IMR-90 (cell line): ENCODE data around the gene CCL13. TPM values are rescaled to one million over a fixed set of nuclear protein-coding genes. Genes with fewer than 3 reads are reported as not detected.

Source experiments
- ATAC-seq: fragments of 200-7000 bp; cut with Tn5 transposase; 2 replicates; pipeline ENCODE4 v1.9.1; 2020; ENCODE audit warnings: low read depth, mild to moderate bottlenecking, moderate library complexity
- BruUV-seq: library from RNA; stranded (reverse); fragments of 400-500 nt; replicated peaks from 2 replicates; lab custom pipeline; 2021; lab: Mats Ljungman, UMichigan
- CTCF ChIA-PET: fragments of 300-600 bp; formaldehyde crosslinking; extraction: SDS; loops from one replicate; lab custom pipeline; 2021; ENCODE audit warnings: antibody characterized with exemption; lab: Yijun Ruan, JAX
- POLR2A ChIA-PET: fragments of 300-600 bp; sonication (Branson Sonifier 250); formaldehyde crosslinking; loops from one replicate; lab custom pipeline; 2022; ENCODE audit warnings: antibody characterized with exemption; ENCODE audit not compliant: unreplicated experiment; lab: Charles Lee
- DNase-seq: peaks from one replicate; pipeline ENCODE4 v3.0.0; 2013
- H2AFZ ChIP-seq: replicated peaks from 2 replicates; pipeline ENCODE3; 2013; ENCODE audit warnings: low read length, mild to moderate bottlenecking; ENCODE audit not compliant: poor library complexity
- H2AK5ac ChIP-seq: 2 replicates; pipeline ENCODE4 v1.6.1; 2013; ENCODE audit warnings: low read depth, low read length, inconsistent platforms
- H2AK9ac ChIP-seq: replicated peaks from 2 replicates; pipeline ENCODE3; 2013; ENCODE audit warnings: mild to moderate bottlenecking, low read depth, low read length, moderate library complexity; ENCODE audit not compliant: poor library complexity
- H2BK120ac ChIP-seq: 2 replicates; pipeline ENCODE4 v1.6.1; 2013; ENCODE audit warnings: low read depth, low read length, inconsistent platforms
- H2BK15ac ChIP-seq: 3 replicates; pipeline ENCODE4 v1.6.1; 2013; ENCODE audit warnings: low read depth, low read length, inconsistent platforms
- H2BK20ac ChIP-seq: 2 replicates; pipeline ENCODE4 v1.6.1; 2013; ENCODE audit warnings: low read depth, mild to moderate bottlenecking, inconsistent platforms, low read length, moderate library complexity
- H2BK5ac ChIP-seq: 2 replicates; pipeline ENCODE4 v1.6.1; 2013; ENCODE audit warnings: mild to moderate bottlenecking, low read depth, low read length, inconsistent platforms; ENCODE audit not compliant: poor library complexity, severe bottlenecking
- H3K14ac ChIP-seq: replicated peaks from 2 replicates; pipeline ENCODE4 v1.6.1; 2013; ENCODE audit warnings: low read depth, low read length, inconsistent platforms
- H3K18ac ChIP-seq: 2 replicates; pipeline ENCODE4 v1.6.1; 2013; ENCODE audit warnings: low read depth, low read length, control low read depth
- H3K23ac ChIP-seq: 2 replicates; pipeline ENCODE4 v1.6.1; 2013; ENCODE audit warnings: low read depth, low read length, inconsistent platforms
- H3K27ac ChIP-seq: 2 replicates; pipeline ENCODE4 v1.5.1; 2013; ENCODE audit warnings: mild to moderate bottlenecking, control low read depth, low read length; ENCODE audit not compliant: insufficient read depth
- H3K27me3 ChIP-seq: 2 replicates; pipeline ENCODE4 v1.6.1; 2013; ENCODE audit warnings: low read length; ENCODE audit not compliant: control insufficient read depth, insufficient read depth
- H3K36me3 ChIP-seq: 2 replicates; pipeline ENCODE4 v1.6.1; 2013; ENCODE audit warnings: low read length, mixed read lengths; ENCODE audit not compliant: control insufficient read depth, insufficient read depth
- H3K4ac ChIP-seq: 2 replicates; pipeline ENCODE4 v1.6.1; 2013; ENCODE audit warnings: low read depth, low read length, inconsistent platforms
- H3K4me1 ChIP-seq: 2 replicates; pipeline ENCODE4 v1.6.1; 2013; ENCODE audit warnings: low read length, mixed read lengths; ENCODE audit not compliant: control insufficient read depth, insufficient read depth
- H3K4me2 ChIP-seq: 2 replicates; pipeline ENCODE4 v1.6.1; 2013; ENCODE audit warnings: low read depth, mild to moderate bottlenecking, control low read depth, low read length, moderate library complexity
- H3K4me3 ChIP-seq: 2 replicates; pipeline ENCODE4 v1.5.1; 2013; ENCODE audit warnings: low read depth, mild to moderate bottlenecking, control low read depth, low read length, moderate library complexity; ENCODE audit not compliant: insufficient read depth
- H3K56ac ChIP-seq: 2 replicates; pipeline ENCODE4 v1.6.1; 2013; ENCODE audit warnings: low read length, inconsistent platforms; ENCODE audit not compliant: insufficient read depth; ENCODE audit errors: extremely low read depth
- H3K79me1 ChIP-seq, 2 experiments: 2 replicates each; pipeline ENCODE4 v1.6.1; 2013; ENCODE audit warnings: low read length in 2 of 2, inconsistent platforms in 1 of 2, low read depth in 1 of 2
- H3K9ac ChIP-seq: 2 replicates; pipeline ENCODE4 v1.6.1; 2013; ENCODE audit warnings: low read depth, low read length, control low read depth
- H3K9me1 ChIP-seq: 2 replicates; pipeline ENCODE4 v1.6.1; 2013; ENCODE audit warnings: low read length, inconsistent platforms; ENCODE audit not compliant: insufficient read depth
- H3K9me3 ChIP-seq: 2 replicates; pipeline ENCODE4 v1.6.1; 2013; ENCODE audit warnings: low read length; ENCODE audit not compliant: control insufficient read depth, insufficient read depth
- H4K20me1 ChIP-seq: 2 replicates; pipeline ENCODE4 v1.6.1; 2013; ENCODE audit warnings: low read length, inconsistent platforms; ENCODE audit not compliant: insufficient read depth
- H4K5ac ChIP-seq: 2 replicates; pipeline ENCODE4 v1.6.1; 2013; ENCODE audit warnings: mild to moderate bottlenecking, low read depth, low read length, control low read depth
- H4K8ac ChIP-seq, 2 experiments: 2 replicates each; pipeline ENCODE4 v1.6.1; 2013; ENCODE audit warnings: low read depth in 2 of 2, low read length in 2 of 2, control low read depth in 1 of 2, inconsistent platforms in 1 of 2
- H4K91ac ChIP-seq: 2 replicates; pipeline ENCODE4 v1.6.1; 2013; ENCODE audit warnings: low read depth, low read length, inconsistent platforms; ENCODE audit not compliant: insufficient read depth
- RCOR1 ChIP-seq: IDR thresholded peaks from 2 replicates; pipeline ENCODE4 v1.6.1; 2012; ENCODE audit warnings: mild to moderate bottlenecking, low read length, improper control_type of control experiment; ENCODE audit not compliant: insufficient replicate concordance
- WGBS, 2 experiments: methylation state at CpG; one replicate each; pipeline versions ENCODE4 v1.1.5 to v1.1.7; 2013; ENCODE audit warnings: missing lambda C conversion rate in 2 of 2; ENCODE audit not compliant: insufficient read length in 1 of 2; ENCODE audit errors: extremely low coverage in 2 of 2; 5-methylcytosine and 5-hydroxymethylcytosine counted together
- dilution Hi-C: fragments of 300-500 bp; cut with HindIII; formaldehyde crosslinking; loops from one replicate; pipeline ENCODE4 v1.14.3; 2018; ENCODE audit warnings: low sequenced_read_pairs; ENCODE audit not compliant: unreplicated experiment
- in situ Hi-C: fragments of 300-500 bp; cut with MboI; formaldehyde crosslinking; loops from 3 replicates; pipeline ENCODE4 v1.14.3; 2019; ENCODE audit warnings: low sequenced_read_pairs, inconsistent platforms, mixed read lengths
- intact Hi-C: fragments of 100-400 bp; cut with micrococcal nuclease; formaldehyde crosslinking; loops from 2 replicates; pipeline ENCODE4 v1.10.0; 2022
- polyA plus RNA-seq, 3 experiments: library from polyadenylated mRNA; depleted of rRNA; stranded (reverse); fragments of >200 nt; gene quantifications; 2 replicates each; pipeline ENCODE4 v1.2.3, GENCODE V29; 2012; ENCODE audit warnings: low replicate concordance in 1 of 3
- total RNA-seq: library from RNA; depleted of rRNA; stranded (reverse); fragments of >200 nt; gene quantifications from 2 replicates; pipeline ENCODE4 v1.2.3, GENCODE V29; 2012
- TF ChIP-seq, protein P1 (sequence below): conservative IDR thresholded peaks from 2 replicates; pipeline ENCODE4 v1.5.1; 2012; ENCODE audit warnings: mild to moderate bottlenecking, low read depth, low read length, improper control_type of control experiment

Gene CCL13
- total and polyA plus RNA-seq, 2 of the 4 experiments (the other 2 are of a cell fraction), result 0.18 TPM; not detected in 1

DNA sequence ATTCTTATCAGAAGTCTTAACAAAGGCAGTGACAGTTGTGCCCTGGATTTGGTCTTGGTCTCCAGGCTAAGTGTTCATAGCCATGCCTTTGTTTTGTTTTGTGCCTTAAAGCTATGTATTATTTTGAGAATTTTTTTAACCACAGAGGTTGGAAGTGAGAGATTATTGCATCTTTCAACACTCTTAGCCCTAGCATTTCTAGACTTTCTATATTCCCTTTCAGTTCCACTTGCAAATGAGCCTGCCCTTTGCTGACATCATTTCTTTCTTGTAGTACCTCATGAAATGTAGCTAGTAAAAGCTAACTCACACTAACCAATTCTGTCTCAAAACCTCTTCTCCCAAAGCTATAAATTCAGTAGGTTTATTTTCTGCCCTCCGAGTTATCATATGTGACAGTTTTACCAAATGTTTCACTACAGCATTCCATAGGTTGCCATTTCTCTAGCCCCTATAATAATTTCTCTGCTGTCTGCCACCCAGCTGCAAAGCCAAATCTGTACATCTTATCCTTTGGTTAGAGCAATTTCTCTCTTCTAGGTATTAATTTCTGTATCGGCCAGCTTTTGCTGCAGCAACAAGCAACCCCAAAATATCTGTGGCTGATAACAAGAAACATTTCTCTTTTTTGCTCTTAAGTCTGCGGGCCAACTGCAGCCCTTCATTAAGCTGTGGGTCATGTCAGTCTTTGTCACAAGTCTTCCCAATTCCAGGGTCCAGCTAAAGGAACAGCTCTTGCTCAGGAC is 21.0 kb downstream of the CCL13 start:
- Histone ChIP-seq H3K27ac (no peak overlapping the region), H3K14ac (no peak overlapping the region), H2BK20ac (no peak overlapping the region), H2AK5ac (no peak overlapping the region), H4K20me1 (no peaks in the 10 kb centered on the region), H2BK120ac (no peak overlapping the region), H3K9ac (no peak overlapping the region), H3K27me3 (peaks cover 1% of the 10 kb centered on the region), H4K91ac (no peak overlapping the region), H3K9me1 (no peaks in the 10 kb centered on the region), H4K8ac (no peak overlapping the region), H2BK5ac (no peak overlapping the region), H2BK15ac (no peak overlapping the region), H3K56ac (no peak overlapping the region), H3K36me3 (no peaks in the 10 kb centered on the region), H3K79me1 (no peaks in the 10 kb centered on the region), H2AK9ac (no peak overlapping the region), H3K4me2 (no peak overlapping the region), H3K9me3 (no peaks in the 10 kb centered on the region), H3K18ac (no peak overlapping the region), H3K23ac (no peak overlapping the region), H3K4me1 (no peaks in the 10 kb centered on the region), H2AFZ (no peak overlapping the region), H4K5ac (no peak overlapping the region), H3K4me3 (no peak overlapping the region), H3K4ac (no peak overlapping the region)
- POLR2A ChIA-PET, result no interaction called here
- in situ Hi-C loops, result no loop called here
- ATAC-seq (no peak), DNase-seq (no peak)
- dilution Hi-C loops, result no loop called here
- CTCF ChIA-PET, result interaction anchor here (0.6 kb wide), 3 partner anchors 31 to 1398 kb away, joined by 3 to 5 read pairs (median 4); no protein-coding TSS in a partner anchor
- TF ChIP-seq RCOR1, result no peak
- TF ChIP-seq, protein P1, sequence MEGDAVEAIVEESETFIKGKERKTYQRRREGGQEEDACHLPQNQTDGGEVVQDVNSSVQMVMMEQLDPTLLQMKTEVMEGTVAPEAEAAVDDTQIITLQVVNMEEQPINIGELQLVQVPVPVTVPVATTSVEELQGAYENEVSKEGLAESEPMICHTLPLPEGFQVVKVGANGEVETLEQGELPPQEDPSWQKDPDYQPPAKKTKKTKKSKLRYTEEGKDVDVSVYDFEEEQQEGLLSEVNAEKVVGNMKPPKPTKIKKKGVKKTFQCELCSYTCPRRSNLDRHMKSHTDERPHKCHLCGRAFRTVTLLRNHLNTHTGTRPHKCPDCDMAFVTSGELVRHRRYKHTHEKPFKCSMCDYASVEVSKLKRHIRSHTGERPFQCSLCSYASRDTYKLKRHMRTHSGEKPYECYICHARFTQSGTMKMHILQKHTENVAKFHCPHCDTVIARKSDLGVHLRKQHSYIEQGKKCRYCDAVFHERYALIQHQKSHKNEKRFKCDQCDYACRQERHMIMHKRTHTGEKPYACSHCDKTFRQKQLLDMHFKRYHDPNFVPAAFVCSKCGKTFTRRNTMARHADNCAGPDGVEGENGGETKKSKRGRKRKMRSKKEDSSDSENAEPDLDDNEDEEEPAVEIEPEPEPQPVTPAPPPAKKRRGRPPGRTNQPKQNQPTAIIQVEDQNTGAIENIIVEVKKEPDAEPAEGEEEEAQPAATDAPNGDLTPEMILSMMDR, result no peak
- no TSS peak for BruUV-seq
- 83% methylated on average over 2 of the region's 3 CpGs; no CpG with 5 or more reads in 1 of the 2 experiments for WGBS, 2 experiments
- intact Hi-C loops, result no loop called here
